H9 (cell line): ENCODE results near the gene TMTC1. TPM values are rescaled to one million over a fixed set of nuclear protein-coding genes. Genes with fewer than 3 reads are reported as not detected.

Source experiments
- DNase-seq: peaks from one replicate; pipeline ENCODE4 v3.0.0-alpha.2; 2017
- H2AFZ ChIP-seq: one replicate; pipeline ENCODE4 v1.6.1; 2013; ENCODE audit warnings: mild to moderate bottlenecking, low read length, control low read depth, moderate library complexity
- H2AK5ac ChIP-seq: 2 replicates; pipeline ENCODE4 v1.6.1; 2013; ENCODE audit warnings: low read length, control low read depth, mixed read lengths; ENCODE audit not compliant: insufficient read length
- H2BK120ac ChIP-seq: one replicate; pipeline ENCODE4 v1.6.1; 2013; ENCODE audit warnings: low read depth, mild to moderate bottlenecking, low read length, control low read depth, inconsistent platforms; ENCODE audit not compliant: poor library complexity, severe bottlenecking
- H2BK12ac ChIP-seq: 2 replicates; pipeline ENCODE4 v1.6.1; 2013; ENCODE audit warnings: low read length, control low read depth, mixed read lengths, low read depth; ENCODE audit not compliant: insufficient read length
- H2BK15ac ChIP-seq: 2 replicates; pipeline ENCODE4 v1.6.1; 2013; ENCODE audit warnings: low read depth, low read length, control low read depth
- H2BK20ac ChIP-seq: one replicate; pipeline ENCODE4 v1.6.1; 2013; ENCODE audit warnings: low read depth, mild to moderate bottlenecking, low read length, control low read depth, inconsistent platforms; ENCODE audit not compliant: poor library complexity, severe bottlenecking
- H2BK5ac ChIP-seq: 2 replicates; pipeline ENCODE4 v1.6.1; 2013; ENCODE audit warnings: low read length, control low read depth, mixed read lengths; ENCODE audit not compliant: insufficient read length
- H3K14ac ChIP-seq: 2 replicates; pipeline ENCODE4 v1.6.1; 2013; ENCODE audit warnings: low read length, control low read depth; ENCODE audit not compliant: insufficient read depth
- H3K18ac ChIP-seq: 2 replicates; pipeline ENCODE4 v1.6.1; 2013; ENCODE audit warnings: low read depth, mild to moderate bottlenecking, mixed read lengths, low read length, control low read depth; ENCODE audit not compliant: insufficient read length
- H3K23ac ChIP-seq: 2 replicates; pipeline ENCODE4 v1.6.1; 2013; ENCODE audit warnings: low read length, control low read depth, mixed read lengths, low read depth; ENCODE audit not compliant: insufficient read length
- H3K23me2 ChIP-seq: 2 replicates; pipeline ENCODE4 v1.6.1; 2013; ENCODE audit warnings: low read depth, mild to moderate bottlenecking, mixed read lengths, low read length, control low read depth; ENCODE audit not compliant: insufficient read length, poor library complexity, severe bottlenecking
- H3K27ac ChIP-seq: 2 replicates; pipeline ENCODE4 v1.5.1; 2013; ENCODE audit warnings: low read length, control low read depth, mixed read lengths, low read depth; ENCODE audit not compliant: insufficient read length
- H3K27me3 ChIP-seq: 2 replicates; pipeline ENCODE4 v1.6.1; 2013; ENCODE audit warnings: low read length, control low read depth, inconsistent platforms; ENCODE audit not compliant: insufficient read depth
- H3K4ac ChIP-seq: 2 replicates; pipeline ENCODE4 v1.6.1; 2013; ENCODE audit warnings: low read depth, mild to moderate bottlenecking, control low read depth, inconsistent platforms, low read length, moderate library complexity
- H3K4me1 ChIP-seq: 2 replicates; pipeline ENCODE4 v1.6.1; 2013; ENCODE audit warnings: low read length, control low read depth, inconsistent platforms; ENCODE audit not compliant: insufficient read depth
- H3K4me2 ChIP-seq: 2 replicates; pipeline ENCODE4 v1.6.1; 2013; ENCODE audit warnings: low read length, control low read depth, mixed read lengths; ENCODE audit not compliant: insufficient read length, insufficient read depth
- H3K56ac ChIP-seq: 2 replicates; pipeline ENCODE4 v1.6.1; 2013; ENCODE audit warnings: low read depth, mild to moderate bottlenecking, mixed read lengths, low read length, control low read depth; ENCODE audit not compliant: insufficient read length
- H3K79me1 ChIP-seq: 2 replicates; pipeline ENCODE4 v1.6.1; 2013; ENCODE audit warnings: low read depth, mild to moderate bottlenecking, moderate library complexity, low read length, control low read depth, inconsistent platforms; ENCODE audit not compliant: insufficient read depth, poor library complexity, severe bottlenecking
- H3K79me2 ChIP-seq: 2 replicates; pipeline ENCODE4 v1.6.1; 2013; ENCODE audit warnings: low read length, control low read depth, inconsistent platforms; ENCODE audit not compliant: insufficient read depth
- H3K9ac ChIP-seq: 2 replicates; pipeline ENCODE4 v1.6.1; 2013; ENCODE audit warnings: low read length, control low read depth, mixed read lengths; ENCODE audit not compliant: insufficient read length; ENCODE audit errors: extremely low read depth
- H3K9me3 ChIP-seq: one replicate; pipeline ENCODE4 v1.6.1; 2013; ENCODE audit warnings: low read depth, low read length, inconsistent platforms; ENCODE audit not compliant: control insufficient read depth
- H3T11ph ChIP-seq: one replicate; pipeline ENCODE4 v1.6.1; 2013; ENCODE audit warnings: mild to moderate bottlenecking, low read length, control low read depth, inconsistent platforms
- H4K20me1 ChIP-seq: one replicate; pipeline ENCODE4 v1.6.1; 2013; ENCODE audit not compliant: control insufficient read depth, insufficient read length, insufficient read depth
- H4K5ac ChIP-seq: 2 replicates; pipeline ENCODE4 v1.6.1; 2013; ENCODE audit warnings: low read depth, mild to moderate bottlenecking, mixed read lengths, low read length, control low read depth; ENCODE audit not compliant: insufficient read length
- H4K8ac ChIP-seq: replicated peaks from 2 replicates; pipeline ENCODE4 v1.6.1; 2013; ENCODE audit warnings: low read length, control low read depth, mixed read lengths, low read depth; ENCODE audit not compliant: insufficient read length
- H4K91ac ChIP-seq: 2 replicates; pipeline ENCODE4 v1.6.1; 2013; ENCODE audit warnings: low read depth, mild to moderate bottlenecking, moderate library complexity, mixed read lengths, low read length, control low read depth; ENCODE audit not compliant: insufficient read length
- H3K27ac Mint-ChIP-seq, 3 experiments: 2 replicates in 2 of 3; 3 replicates in 1 of 3; pipeline ENCODE4 v1.8.0; 2020 to 2021; ENCODE audit warnings: mixed read lengths in 3 of 3, mild to moderate bottlenecking in 1 of 3, moderate library complexity in 1 of 3
- H3K27me3 Mint-ChIP-seq: 2 replicates; pipeline ENCODE4 v1.8.0; 2021; ENCODE audit warnings: low read depth, mild to moderate bottlenecking, moderate library complexity, mixed read lengths
- H3K36me3 Mint-ChIP-seq, 3 experiments: 2 replicates in 2 of 3; 3 replicates in 1 of 3; pipeline ENCODE4 v1.8.0; 2020 to 2021; ENCODE audit warnings: low read depth in 3 of 3, mixed read lengths in 3 of 3; ENCODE audit not compliant: insufficient read depth in 1 of 3
- H3K4me1 Mint-ChIP-seq, 2 experiments: 2 replicates each; pipeline ENCODE4 v1.8.0; 2020; ENCODE audit warnings: mixed read lengths in 2 of 2
- H3K4me3 Mint-ChIP-seq, 2 experiments: 2 replicates in 1 of 2; 3 replicates in 1 of 2; pipeline ENCODE4 v1.8.0; 2020 to 2021; ENCODE audit warnings: mild to moderate bottlenecking in 2 of 2, mixed read lengths in 2 of 2, moderate library complexity in 1 of 2
- H3K9me3 Mint-ChIP-seq, 2 experiments: 2 replicates in 1 of 2; 3 replicates in 1 of 2; pipeline ENCODE4 v1.8.0; 2020; ENCODE audit warnings: mild to moderate bottlenecking in 2 of 2, mixed read lengths in 2 of 2, moderate library complexity in 1 of 2
- CTCF ChIP-seq: fragments of 200-600 bp; sonication (generic); conservative IDR thresholded peaks from 3 replicates; pipeline ENCODE4 v1.8.0; 2021; ENCODE audit warnings: antibody characterized with exemption, mild to moderate bottlenecking
- WGBS: extraction: QIAGEN DNeasy Blood & Tissue Kit; methylation state at CpG from one replicate; pipeline ENCODE4 v1.1.7; 2013; ENCODE audit warnings: missing lambda C conversion rate, low lambda C conversion rate, mixed read lengths; ENCODE audit not compliant: insufficient read length; ENCODE audit errors: extremely low coverage; 5-methylcytosine and 5-hydroxymethylcytosine counted together
- total RNA-seq: library from RNA; stranded (reverse); gene quantifications from 2 replicates; pipeline ENCODE4 v1.2.1, GENCODE V29; 2021

Gene TMTC1
- total RNA-seq, 1 experiment from 2014 or later: 16.1 TPM

- Histone ChIP-seq H4K8ac (no peak overlapping the region), H2BK12ac (no peak overlapping the region), H3K56ac (no peak overlapping the region), H3K79me1 (no peaks in the 10 kb centered on the region), H3K23ac (no peak overlapping the region), H3K9me3 (no peaks in the 10 kb centered on the region), H3K23me2 (no peaks in the 10 kb centered on the region), H4K5ac (no peak overlapping the region), H2BK120ac (no peak overlapping the region), H3K4ac (no peak overlapping the region), H3K14ac (no peak overlapping the region), H2BK5ac (no peak overlapping the region), H4K20me1 (no peaks in the 10 kb centered on the region), H2AFZ (no peak overlapping the region), H3K27me3 (no peaks in the 10 kb centered on the region), H3K9ac (no peak overlapping the region), H4K91ac (no peak overlapping the region), H3T11ph (no peak overlapping the region), H3K18ac (no peak overlapping the region), H3K27ac (no peak overlapping the region), H3K4me2 (no peak overlapping the region), H3K4me1 (peaks cover 4% of the 10 kb centered on the region; the same call in 1 of the 2 replicates), H2BK15ac (no peak overlapping the region), H3K79me2 (no peaks in the 10 kb centered on the region), H2AK5ac (no peak overlapping the region), H2BK20ac (no peak overlapping the region)
- Mint-ChIP-seq H3K4me1 (peaks cover 18 to 19% of the 10 kb centered on the region in 2 experiments), H3K4me3 (no peak overlapping the region), H3K36me3 (peaks cover 19 to 20% (median 20%) of the 10 kb centered on the region in 3 experiments), H3K9me3 (peaks cover 6 to 17% of the 10 kb centered on the region in 2 experiments; a peak in 4 of 5 replicates), H3K27me3 (no peaks in the 10 kb centered on the region), H3K27ac (no peak overlapping the region)
- DNase-seq: no peak
- no CpG with 5 or more reads among the region's 2 CpGs for WGBS
- TF ChIP-seq CTCF: no peak
Observed at GRCh38 chr12:29759950-29760349, 23.8 kb downstream of the TMTC1 start.
